Activated CD4-positive, alpha-beta T cell treated with anti-CD3 and anti-CD28 coated beads, Interleukin-2, amount 10 ng/mL, durations not matched to agents 24 days and 14 days (primary cell): ENCODE measurements around the gene ZNF385A. TPM values are rescaled to one million over a fixed set of nuclear protein-coding genes. Genes with fewer than 3 reads are reported as not detected.
A peak's percentile ranks its signal among the peaks of the same experiment; 100 is the strongest.
"Not testable (repeated sequence)": the region's sequence is repeated elsewhere in the genome, so short reads cannot be mapped to it uniquely, and the experiment has no call there.

Experiments used
- DNase-seq: peaks from one replicate; pipeline ENCODE4 v3.0.0; 2022
- H3K27ac Mint-ChIP-seq: one replicate; pipeline ENCODE4 v1.8.0; 2022; ENCODE audit warnings: mild to moderate bottlenecking, mixed read lengths
- H3K27me3 Mint-ChIP-seq: one replicate; pipeline ENCODE4 v1.8.0; 2022; ENCODE audit warnings: mixed read lengths
- H3K36me3 Mint-ChIP-seq: one replicate; pipeline ENCODE4 v1.8.0; 2022; ENCODE audit warnings: low read depth, mild to moderate bottlenecking, mixed read lengths
- H3K4me1 Mint-ChIP-seq: one replicate; pipeline ENCODE4 v1.8.0; 2021; ENCODE audit warnings: mixed read lengths
- H3K4me3 Mint-ChIP-seq: one replicate; pipeline ENCODE4 v1.8.0; 2022; ENCODE audit warnings: mild to moderate bottlenecking, moderate library complexity, mixed read lengths
- H3K9me3 Mint-ChIP-seq: one replicate; pipeline ENCODE4 v1.8.0; 2021; ENCODE audit warnings: mixed read lengths
- intact Hi-C: fragments of 100-400 bp; cut with micrococcal nuclease; formaldehyde crosslinking; loops from one replicate; pipeline ENCODE4 v1.15.1; 2023
- total RNA-seq: library from RNA; stranded (reverse); gene quantifications from 2 replicates; pipeline ENCODE4 v1.2.3, GENCODE V29; 2022

ZNF385A gene
- total RNA-seq, 1 donor from 2014 or later = 0.84 TPM

GRCh38 chr12:54337854-54338650 is 46.5 kb downstream of the ZNF385A start:
- intact Hi-C loops = no loop called here
- Mint-ChIP-seq H3K36me3 (peaks cover 30% of the 10 kb centered on the region), H3K4me1 (peaks cover 14% of the 10 kb centered on the region), H3K4me3 (no peak overlapping the region), H3K27ac (no peak overlapping the region), H3K27me3 (no peaks in the 10 kb centered on the region), H3K9me3 (no peaks in the 10 kb centered on the region)
- DNase-seq = no peak

GRCh38 chr12:54337280-54337842 is 47.2 kb downstream of the ZNF385A start:
- intact Hi-C loops = no loop called here
- Mint-ChIP-seq H3K27me3 (no peaks in the 10 kb centered on the region), H3K9me3 (no peaks in the 10 kb centered on the region), H3K4me1 (peaks cover 14% of the 10 kb centered on the region), H3K4me3 (no peak overlapping the region), H3K36me3 (peaks cover 23% of the 10 kb centered on the region), H3K27ac (no peak overlapping the region)
- DNase-seq = no peak

DNA sequence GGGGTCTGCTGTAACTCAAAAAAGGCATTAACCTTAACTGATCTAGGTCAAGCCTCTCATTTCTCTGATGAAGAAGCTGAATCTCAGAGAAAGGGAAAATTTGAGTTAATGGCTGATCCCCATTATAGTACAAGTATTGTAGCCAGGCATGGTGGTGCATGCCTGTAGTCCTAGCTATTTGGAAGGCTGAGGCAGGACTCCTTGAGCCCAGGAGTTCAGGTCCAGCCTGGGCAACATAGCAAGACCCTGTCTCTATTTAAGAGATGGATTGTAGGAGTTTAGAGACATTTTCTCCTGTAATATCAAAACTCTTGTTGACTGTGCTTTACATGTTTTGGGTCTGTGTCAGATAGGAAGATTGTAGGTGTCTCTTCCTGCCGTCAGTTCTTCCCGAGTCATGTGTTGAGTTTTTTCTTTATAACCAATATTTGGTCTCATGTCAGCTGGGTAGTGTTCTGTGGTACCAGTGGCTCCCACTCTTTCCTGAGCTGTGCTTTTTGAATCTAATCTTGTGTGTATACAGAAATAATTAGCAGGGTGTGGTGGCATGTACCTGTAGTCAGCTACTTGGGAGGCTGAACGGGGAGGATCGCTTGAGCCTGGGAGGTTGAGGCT is 51.0 kb downstream of the ZNF385A start:
- H3K4me1 Mint-ChIP-seq = peaks cover 34% of the 10 kb centered on the region
- H3K27ac Mint-ChIP-seq = peak overlapping the region; percentile 46
- intact Hi-C loops = no loop called here
- no peaks in the 10 kb centered on the region for H3K27me3 Mint-ChIP-seq
- H3K36me3 Mint-ChIP-seq = peaks cover 8% of the 10 kb centered on the region
- DNase-seq = no peak
- H3K9me3 Mint-ChIP-seq = no peaks in the 10 kb centered on the region
- H3K4me3 Mint-ChIP-seq = peak overlapping the region; percentile 55

GRCh38 chr12:54331461-54331860 is 53.1 kb downstream of the ZNF385A start:
- Mint-ChIP-seq H3K9me3 (no peaks in the 10 kb centered on the region), H3K4me3 (peak overlapping the region; percentile 34), H3K27ac (no peak overlapping the region), H3K27me3 (no peaks in the 10 kb centered on the region), H3K36me3 (peaks cover 10% of the 10 kb centered on the region), H3K4me1 (peaks cover 40% of the 10 kb centered on the region)
- intact Hi-C loops = no loop called here
- DNase-seq = no peak

GRCh38 chr12:54330442-54330841 is 54.1 kb downstream of the ZNF385A start:
- no peak for DNase-seq
- Mint-ChIP-seq H3K4me1 (peaks cover 37% of the 10 kb centered on the region), H3K36me3 (peaks cover 10% of the 10 kb centered on the region), H3K27me3 (no peaks in the 10 kb centered on the region), H3K27ac (no peak overlapping the region), H3K9me3 (no peaks in the 10 kb centered on the region), H3K4me3 (no peak overlapping the region)
- intact Hi-C loops = no loop called here

GRCh38 chr12:54329759-54330158 is 54.8 kb downstream of the ZNF385A start:
- H3K4me3 Mint-ChIP-seq = no peak overlapping the region
- peaks cover 40% of the 10 kb centered on the region for H3K4me1 Mint-ChIP-seq
- no peak overlapping the region for H3K27ac Mint-ChIP-seq
- intact Hi-C loops = no loop called here
- no peaks in the 10 kb centered on the region for H3K27me3 Mint-ChIP-seq
- no peak for DNase-seq
- H3K9me3 Mint-ChIP-seq = no peaks in the 10 kb centered on the region
- peaks cover 15% of the 10 kb centered on the region for H3K36me3 Mint-ChIP-seq

DNA sequence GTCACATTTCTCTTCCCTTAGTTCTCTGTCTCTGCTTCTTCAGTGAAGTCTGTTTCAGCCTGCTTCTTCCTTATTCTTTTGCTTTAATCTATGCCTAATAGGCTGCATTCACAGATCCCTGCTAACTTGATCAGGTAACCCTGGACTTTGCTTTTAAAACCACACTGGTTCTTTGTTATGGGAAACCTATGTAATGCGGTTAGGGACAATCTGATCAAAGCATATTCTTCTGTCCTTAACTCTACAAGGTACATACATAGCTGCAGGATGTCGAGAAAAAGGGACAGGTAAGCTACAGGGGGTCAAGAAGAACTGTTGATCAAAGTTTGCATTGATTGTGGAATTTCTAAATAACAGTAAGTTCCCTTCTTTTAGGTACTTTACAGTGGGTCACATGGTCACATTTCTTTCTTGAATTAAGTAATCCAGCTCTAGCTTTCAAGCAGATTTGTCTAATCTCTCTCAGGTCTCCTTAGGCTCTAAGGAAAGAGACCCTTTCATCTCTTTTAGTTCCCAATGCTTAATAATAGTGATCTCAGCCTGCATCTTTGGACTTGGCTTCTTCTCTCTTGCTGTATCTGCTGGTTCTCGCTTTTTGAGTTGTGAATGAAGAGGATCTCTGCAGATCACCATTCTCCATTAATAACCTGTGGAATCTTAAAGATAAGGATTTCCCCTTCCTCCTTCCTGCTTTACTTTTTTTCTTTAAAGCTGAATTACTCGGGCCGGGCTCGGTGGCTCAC is 55.8 kb downstream of the ZNF385A start:
- peaks cover 43% of the 10 kb centered on the region for H3K4me1 Mint-ChIP-seq
- peak overlapping the region; percentile 56 for H3K4me3 Mint-ChIP-seq
- no peak for DNase-seq
- intact Hi-C loops = no loop called here
- no peaks in the 10 kb centered on the region for H3K27me3 Mint-ChIP-seq
- H3K27ac Mint-ChIP-seq = peak overlapping the region; percentile 45
- H3K9me3 Mint-ChIP-seq = no peaks in the 10 kb centered on the region
- H3K36me3 Mint-ChIP-seq = peaks cover 14% of the 10 kb centered on the region

DNA sequence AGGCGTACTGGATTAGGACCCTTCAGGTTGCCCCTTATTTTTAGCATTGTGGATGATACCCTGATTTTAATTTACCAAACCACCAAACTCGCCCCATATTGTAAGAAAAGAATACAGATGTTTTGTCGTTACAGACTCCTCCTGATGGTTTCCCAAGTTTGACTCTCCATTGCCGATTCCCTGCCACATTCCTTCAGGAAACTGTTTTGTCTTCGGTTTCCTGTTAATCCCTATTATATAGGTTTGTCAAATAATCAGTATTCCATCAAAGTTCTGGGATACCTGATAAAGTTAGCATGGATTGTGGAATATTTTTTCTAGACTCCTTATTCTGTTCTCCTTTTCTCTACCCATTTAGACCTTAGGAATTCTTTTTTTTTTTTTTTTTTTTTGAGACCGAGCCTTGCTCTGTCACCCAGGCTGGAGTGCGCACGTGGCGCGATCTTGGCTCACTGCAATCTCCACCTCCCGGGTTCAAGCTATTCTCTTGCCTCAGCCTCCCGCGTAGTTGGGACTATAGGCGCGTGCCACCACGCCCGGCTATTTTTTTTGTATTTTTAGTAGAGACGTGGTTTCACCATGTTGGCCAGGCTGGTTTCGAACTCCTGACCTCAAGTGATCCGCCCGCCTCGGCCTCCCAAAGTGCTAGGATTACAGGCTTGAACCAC is 59.0 kb downstream of the ZNF385A start:
- DNase-seq, H3K9me3 Mint-ChIP-seq, H3K27me3 Mint-ChIP-seq: not testable (repeated sequence)
- Mint-ChIP-seq H3K27ac (peak overlapping the region; percentile 93), H3K36me3 (peaks cover 11% of the 10 kb centered on the region), H3K4me1 (peaks cover 27% of the 10 kb centered on the region), H3K4me3 (peak overlapping the region; percentile 98)
- intact Hi-C loops = loop anchor here (1.0 to 2.0 kb wide), 3 partner anchors 27 to 43 kb away; no protein-coding TSS in a partner anchor

DNA sequence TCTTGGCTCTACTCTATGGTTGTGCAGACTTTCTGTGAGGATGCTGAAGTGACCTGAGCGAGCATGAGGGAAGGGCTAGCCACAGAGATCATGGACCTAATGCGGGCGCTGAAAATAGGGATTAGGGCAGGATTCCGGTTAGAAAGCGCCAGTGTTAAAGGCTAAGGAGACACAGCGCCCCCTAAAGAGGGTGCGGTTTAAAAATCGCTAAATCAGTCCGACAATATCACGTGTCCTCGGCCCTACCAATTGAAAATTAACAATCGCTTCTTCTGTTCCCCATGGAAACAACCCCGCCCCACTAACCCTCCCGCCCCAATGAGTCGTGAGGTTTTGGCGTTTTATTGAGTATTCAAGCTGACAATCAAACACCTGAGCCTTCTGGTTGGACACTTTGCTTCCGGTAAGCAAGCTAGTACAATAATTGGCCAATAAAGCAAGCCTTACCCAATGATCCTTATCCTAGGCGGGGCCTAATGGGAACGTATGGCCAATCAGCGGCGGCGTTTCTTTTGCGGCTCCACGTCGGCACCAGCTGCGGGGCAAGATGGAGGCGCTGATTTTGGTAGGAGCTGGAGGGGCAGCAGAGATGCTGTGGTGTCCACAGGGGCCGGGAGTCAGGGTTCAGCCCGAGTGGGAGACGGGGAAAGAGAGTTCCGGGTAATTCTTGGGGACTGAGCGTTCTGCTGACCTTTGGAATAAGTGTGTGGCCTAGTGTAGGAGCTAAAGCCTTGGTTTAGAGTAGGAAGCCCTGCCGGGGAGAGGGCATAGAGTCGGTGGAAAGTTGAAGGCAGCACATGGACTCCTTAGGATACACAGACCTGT is 59.7 kb downstream of the ZNF385A start, which contains the start of gene COPZ1:
Gene COPZ1, plus strand, starts transcription at position 515 of the 825 bp plus-strand sequence. Its CDS starts 33 bp downstream, at position 548.
- H3K27me3 Mint-ChIP-seq = no peaks in the 10 kb centered on the region
- peak within 1 kb of the TSS; percentile 93 for H3K27ac Mint-ChIP-seq
- H3K4me3 Mint-ChIP-seq = peak within 1 kb of the TSS; percentile 98
- H3K4me1 Mint-ChIP-seq = peaks cover 23% of the 10 kb centered on the region
- H3K36me3 Mint-ChIP-seq = peaks cover 10% of the 10 kb centered on the region
- no peaks in the 10 kb centered on the region for H3K9me3 Mint-ChIP-seq
- DNase-seq = peak; percentile 97
- intact Hi-C loops = loop anchor here (1.0 to 2.0 kb wide), 4 partner anchors 27 to 45 kb away; partner anchors contain the start of genes CBX5 and HNRNPA1

GRCh38 chr12:54321363-54321762 is 63.2 kb downstream of the ZNF385A start:
- peaks cover 5% of the 10 kb centered on the region for H3K27me3 Mint-ChIP-seq
- intact Hi-C loops = no loop called here
- no peak for DNase-seq
- no peak overlapping the region for H3K27ac Mint-ChIP-seq
- no peaks in the 10 kb centered on the region for H3K9me3 Mint-ChIP-seq
- peaks cover 6% of the 10 kb centered on the region for H3K4me1 Mint-ChIP-seq
- peaks cover 5% of the 10 kb centered on the region for H3K36me3 Mint-ChIP-seq
- H3K4me3 Mint-ChIP-seq = no peak overlapping the region
